DOHH2 (cell line): ENCODE measurements around the gene PPFIA3.

Source experiments
- H3F3A ChIP-seq: fragments of 200-600 bp; sonication (generic), shearing (Covaris generic); 2 replicates; pipeline ENCODE4 v1.6.0; 2016; ENCODE audit warnings: antibody characterized with exemption, mild to moderate bottlenecking; ENCODE audit not compliant: control insufficient read depth, insufficient read depth
- H3K27ac ChIP-seq: fragments of 200-600 bp; sonication (generic); 2 replicates; pipeline ENCODE4 v1.5.1; 2014; ENCODE audit warnings: low read depth, mild to moderate bottlenecking, low read length, moderate library complexity
- H3K27me3 ChIP-seq: fragments of 200-600 bp; sonication (generic); 2 replicates; pipeline ENCODE4 v1.6.1; 2014; ENCODE audit warnings: mild to moderate bottlenecking, low read length, mixed read lengths; ENCODE audit not compliant: control insufficient read depth
- H3K36me3 ChIP-seq: fragments of 200-600 bp; sonication (generic); 2 replicates; pipeline ENCODE4 v1.6.1; 2014; ENCODE audit warnings: mild to moderate bottlenecking, low read length, moderate library complexity, mixed read lengths; ENCODE audit not compliant: control insufficient read depth
- H3K4me1 ChIP-seq: fragments of 200-600 bp; sonication (generic); 2 replicates; pipeline ENCODE4 v1.6.1; 2014; ENCODE audit warnings: mild to moderate bottlenecking, low read length, mixed read lengths; ENCODE audit not compliant: control insufficient read depth
- H3K4me2 ChIP-seq: fragments of 200-600 bp; sonication (generic); 2 replicates; pipeline ENCODE4 v1.6.0; 2014; ENCODE audit warnings: mild to moderate bottlenecking, low read length, moderate library complexity
- H3K4me3 ChIP-seq: fragments of 200-600 bp; sonication (generic); 2 replicates; pipeline ENCODE4 v1.5.1; 2014; ENCODE audit warnings: mild to moderate bottlenecking, low read length, mixed read lengths
- H3K79me2 ChIP-seq: fragments of 200-600 bp; sonication (generic); 2 replicates; pipeline ENCODE4 v1.6.1; 2014; ENCODE audit warnings: mild to moderate bottlenecking, low read length, mixed read lengths; ENCODE audit not compliant: control insufficient read depth
- H3K9me2 ChIP-seq: fragments of 200-600 bp; sonication (generic); replicated peaks from 2 replicates; pipeline ENCODE4 v1.6.1; 2014; ENCODE audit warnings: mild to moderate bottlenecking, low read length, mixed read lengths; ENCODE audit not compliant: control insufficient read depth
- H3K9me3 ChIP-seq: fragments of 200-600 bp; sonication (generic); 2 replicates; pipeline ENCODE4 v1.6.1; 2014; ENCODE audit warnings: antibody characterized with exemption, low read length, mixed read lengths; ENCODE audit not compliant: control insufficient read depth, insufficient read depth
- H4K20me1 ChIP-seq: fragments of 200-600 bp; sonication (generic); 2 replicates; pipeline ENCODE4 v1.6.0; 2014; ENCODE audit warnings: low read depth, mild to moderate bottlenecking, antibody characterized with exemption, low read length, moderate library complexity; ENCODE audit not compliant: control insufficient read depth, insufficient read depth
- EZH2phosphoT487 ChIP-seq: fragments of 200-600 bp; sonication (generic); IDR thresholded peaks from 2 replicates; pipeline ENCODE4 v1.6.1; 2017; ENCODE audit warnings: borderline replicate concordance, mild to moderate bottlenecking, antibody characterized with exemption, low read length, moderate library complexity, mixed read lengths
- TF ChIP-seq, protein P1 (sequence below): fragments of 200-600 bp; sonication (generic); IDR thresholded peaks from one replicate; pipeline ENCODE4 v1.5.1; 2014; ENCODE audit warnings: antibody characterized with exemption, mild to moderate bottlenecking, low read depth, low read length; ENCODE audit not compliant: poor library complexity, severe bottlenecking

Gene PPFIA3

DNA sequence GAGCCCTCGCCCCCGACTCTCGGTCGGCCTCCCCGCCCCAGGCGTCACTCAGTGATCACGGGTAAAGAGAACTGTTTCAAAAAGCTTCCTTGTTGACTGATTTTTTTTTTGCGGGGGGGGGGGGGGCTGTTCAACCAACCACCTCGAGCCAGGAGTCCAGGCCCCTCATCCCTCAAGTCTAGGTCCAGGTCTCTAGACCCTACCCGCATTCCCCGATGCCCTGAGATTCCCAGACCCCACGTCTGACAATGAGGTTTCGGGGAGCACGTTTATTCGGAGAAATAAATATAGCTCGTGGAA, 31.6 kb downstream of the PPFIA3 start:
- Histone ChIP-seq H3K27ac (no peak overlapping the region), H3K27me3 (no peaks in the 10 kb centered on the region), H3K9me2 (no peaks in the 10 kb centered on the region), H3K36me3 (no peaks in the 10 kb centered on the region), H3K79me2 (no peaks in the 10 kb centered on the region), H3K4me2 (peak overlapping the region; percentile 94), H3F3A (peaks cover 11% of the 10 kb centered on the region), H3K4me1 (peaks cover 26% of the 10 kb centered on the region), H3K9me3 (no peaks in the 10 kb centered on the region), H3K4me3 (peak overlapping the region; percentile 95), H4K20me1 (no peaks in the 10 kb centered on the region)
- 0 out of 2 replicates have a peak, but pooled peaks have one; percentile 34 for TF ChIP-seq EZH2phosphoT487
- TF ChIP-seq, protein P1, sequence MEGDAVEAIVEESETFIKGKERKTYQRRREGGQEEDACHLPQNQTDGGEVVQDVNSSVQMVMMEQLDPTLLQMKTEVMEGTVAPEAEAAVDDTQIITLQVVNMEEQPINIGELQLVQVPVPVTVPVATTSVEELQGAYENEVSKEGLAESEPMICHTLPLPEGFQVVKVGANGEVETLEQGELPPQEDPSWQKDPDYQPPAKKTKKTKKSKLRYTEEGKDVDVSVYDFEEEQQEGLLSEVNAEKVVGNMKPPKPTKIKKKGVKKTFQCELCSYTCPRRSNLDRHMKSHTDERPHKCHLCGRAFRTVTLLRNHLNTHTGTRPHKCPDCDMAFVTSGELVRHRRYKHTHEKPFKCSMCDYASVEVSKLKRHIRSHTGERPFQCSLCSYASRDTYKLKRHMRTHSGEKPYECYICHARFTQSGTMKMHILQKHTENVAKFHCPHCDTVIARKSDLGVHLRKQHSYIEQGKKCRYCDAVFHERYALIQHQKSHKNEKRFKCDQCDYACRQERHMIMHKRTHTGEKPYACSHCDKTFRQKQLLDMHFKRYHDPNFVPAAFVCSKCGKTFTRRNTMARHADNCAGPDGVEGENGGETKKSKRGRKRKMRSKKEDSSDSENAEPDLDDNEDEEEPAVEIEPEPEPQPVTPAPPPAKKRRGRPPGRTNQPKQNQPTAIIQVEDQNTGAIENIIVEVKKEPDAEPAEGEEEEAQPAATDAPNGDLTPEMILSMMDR: no peak

DNA sequence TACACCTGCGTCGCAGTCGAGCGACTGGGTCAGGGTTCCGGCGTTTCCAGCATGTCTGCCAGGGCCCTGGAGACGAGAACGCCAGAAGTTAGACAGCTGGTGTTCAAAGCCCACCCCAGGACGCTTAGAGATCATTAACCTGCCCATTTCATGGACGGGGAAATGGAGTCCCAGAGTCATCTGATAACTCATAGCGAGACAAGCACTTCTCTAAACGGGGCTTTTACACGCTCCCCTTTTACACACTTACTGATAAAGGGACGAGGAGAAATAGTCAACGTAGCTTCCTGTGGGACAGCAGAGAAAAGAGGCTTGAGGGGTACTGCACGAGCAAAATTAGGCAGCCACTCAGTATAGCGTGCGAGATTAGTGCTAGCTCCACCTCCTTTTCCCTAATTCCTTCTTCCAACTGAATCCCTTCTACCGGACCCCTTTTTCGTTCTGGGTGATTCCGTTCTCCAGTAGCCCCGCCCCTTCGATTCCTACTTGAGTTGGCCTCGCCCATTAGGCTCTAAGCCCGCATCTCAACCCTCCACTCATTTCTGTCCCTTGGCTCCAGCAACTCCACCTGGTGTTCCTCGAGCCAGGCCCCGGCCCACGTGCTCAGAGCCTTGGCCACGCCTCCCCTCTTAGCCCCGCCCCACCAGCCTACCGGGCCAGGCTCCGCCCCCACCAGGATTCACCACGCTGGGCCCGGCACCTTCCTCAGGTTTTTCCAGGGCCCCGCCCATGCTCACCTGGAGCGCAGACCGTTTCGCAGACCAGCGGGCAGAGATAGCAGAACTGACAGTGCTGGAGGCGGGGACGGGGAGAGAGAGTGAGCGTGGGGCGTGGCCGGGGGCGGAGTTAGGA, 32.1 kb downstream of the PPFIA3 start:
- H3K36me3 ChIP-seq: no peaks in the 10 kb centered on the region
- H3K4me2 ChIP-seq: peak overlapping the region; percentile 94
- 0 out of 2 replicates have a peak, but pooled peaks cover 4% of the 10 kb centered on the region for H3K27me3 ChIP-seq
- H3K4me1 ChIP-seq: peaks cover 21% of the 10 kb centered on the region
- H3K9me3 ChIP-seq: no peaks in the 10 kb centered on the region
- H3F3A ChIP-seq: peaks cover 11% of the 10 kb centered on the region
- no peaks in the 10 kb centered on the region for H3K9me2 ChIP-seq
- no peaks in the 10 kb centered on the region for H3K79me2 ChIP-seq
- peak overlapping the region; percentile 95 for H3K4me3 ChIP-seq
- no peaks in the 10 kb centered on the region for H4K20me1 ChIP-seq
- no peak overlapping the region for H3K27ac ChIP-seq
- TF ChIP-seq EZH2phosphoT487: no peak
- TF ChIP-seq, protein P1: no peak

DNA sequence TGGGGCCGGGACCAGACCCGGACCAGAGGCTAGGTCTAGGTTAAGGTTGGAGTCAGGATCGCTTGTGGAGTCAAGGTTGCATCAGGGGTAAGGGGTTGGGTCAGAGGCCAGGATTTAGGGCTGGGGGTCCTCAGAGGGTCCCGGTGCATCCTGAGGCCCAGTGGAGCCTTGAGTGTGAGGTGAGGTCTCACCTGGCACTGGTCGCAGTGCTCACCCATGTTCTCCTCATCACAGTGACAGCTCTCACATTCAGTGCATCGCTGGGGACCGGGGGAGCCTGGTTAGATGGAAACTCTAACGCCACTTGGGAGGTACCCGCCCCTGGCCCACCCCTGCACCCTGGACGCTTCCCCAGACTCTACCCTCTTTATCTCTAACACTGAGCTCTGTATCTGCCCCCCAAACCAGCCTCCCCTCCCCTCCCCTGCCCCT, 32.8 kb downstream of the PPFIA3 start:
- Histone ChIP-seq H3K9me2 (no peaks in the 10 kb centered on the region), H3K27me3 (peaks cover 4% of the 10 kb centered on the region; the same call in 1 of the 2 replicates), H3K4me1 (peaks cover 21% of the 10 kb centered on the region), H4K20me1 (no peaks in the 10 kb centered on the region), H3K27ac (no peak overlapping the region), H3K4me2 (peak overlapping the region; percentile 94), H3F3A (peaks cover 9% of the 10 kb centered on the region), H3K9me3 (no peaks in the 10 kb centered on the region), H3K4me3 (0 out of 2 replicates have a peak overlapping the region, but pooled peaks have one; percentile 9), H3K79me2 (no peaks in the 10 kb centered on the region), H3K36me3 (no peaks in the 10 kb centered on the region)
- TF ChIP-seq, protein P1: no peak
